HG02885 (cell line): ENCODE results near the gene CTNS.

ENCODE experiments used
- ATAC-seq: cut with Tn5 transposase; IDR thresholded peaks from one replicate; pipeline ENCODE4 v1.9.1; 2021; ENCODE audit warnings: mild to moderate bottlenecking; ENCODE audit not compliant: unreplicated experiment, poor library complexity

CTNS gene

GRCh38 chr17:3621146-3621720, 15.3 kb upstream of the CTNS start:
- ATAC-seq: no peak

DNA sequence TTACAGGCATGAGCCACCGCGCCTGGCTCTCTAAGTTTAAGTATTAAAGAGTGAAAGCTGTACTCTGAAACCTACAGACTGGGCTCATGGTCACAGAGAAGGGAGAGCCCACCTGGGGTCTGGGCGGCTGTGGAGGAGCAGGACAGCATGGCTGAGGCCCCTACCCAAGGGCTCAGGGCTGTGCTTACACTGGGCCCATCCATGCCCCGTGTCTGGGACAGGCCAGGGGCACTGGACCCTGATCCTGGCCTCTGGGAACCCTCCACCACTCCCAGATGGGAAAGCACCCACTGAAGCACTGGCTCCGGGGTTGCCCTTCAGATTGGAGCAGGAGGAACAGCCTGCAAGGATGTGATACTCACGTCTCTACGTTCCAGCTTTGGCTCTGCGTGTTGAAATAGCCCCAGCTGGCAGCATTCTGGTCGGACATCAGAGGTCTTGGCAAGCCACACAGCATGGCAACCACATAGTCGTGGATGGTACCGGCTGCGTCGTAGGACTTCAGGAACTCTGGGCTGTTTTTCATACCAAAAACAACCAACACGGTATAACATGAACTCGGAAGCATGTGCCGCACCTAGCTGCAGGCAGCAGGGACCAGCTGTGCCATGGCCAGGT, 13.5 kb upstream of the CTNS start:
- ATAC-seq: no peak

DNA sequence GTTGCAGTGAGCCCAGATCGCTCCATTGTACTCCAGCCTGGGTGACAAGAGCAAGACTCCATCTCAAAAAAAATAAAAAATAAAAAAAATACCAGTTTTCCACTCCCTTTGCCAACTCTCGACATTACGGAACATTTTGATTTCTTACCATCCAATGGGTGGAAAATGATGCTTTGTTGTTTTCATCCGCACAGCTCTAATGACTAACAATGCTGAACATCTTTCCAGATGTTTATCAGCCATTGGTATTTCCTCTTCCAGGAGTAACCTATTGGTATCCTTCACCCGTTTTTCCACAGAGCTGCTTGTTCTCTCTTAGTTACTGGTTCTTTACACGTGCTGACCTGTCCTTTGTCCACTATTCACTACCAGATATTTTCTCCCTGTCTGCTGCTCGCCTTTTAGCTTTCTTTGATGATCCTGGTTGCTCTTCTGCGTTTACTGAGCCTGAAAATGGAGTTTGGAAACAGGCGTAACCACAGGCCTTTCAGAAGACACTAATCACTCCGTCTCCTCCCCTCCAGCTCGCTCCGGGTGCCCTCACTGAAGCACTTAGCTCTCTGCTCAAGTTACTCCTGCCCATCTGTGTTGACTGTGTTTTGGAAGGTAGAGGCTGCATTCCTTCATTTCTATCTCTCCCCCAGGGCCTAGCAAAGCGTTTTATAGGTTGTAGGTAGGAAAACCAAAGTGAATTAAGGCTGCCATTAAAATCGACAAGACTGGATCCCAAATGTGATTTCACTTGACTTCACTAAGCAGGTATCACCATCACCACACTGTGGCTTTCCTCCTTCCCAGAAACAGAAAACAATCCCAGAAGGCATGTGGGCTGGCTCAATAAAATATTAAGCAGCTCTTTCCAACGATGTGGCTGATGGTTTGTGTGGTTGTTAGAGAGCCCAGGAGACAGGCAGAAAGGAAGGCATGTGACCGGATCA, 9.5 kb upstream of the CTNS start:
- ATAC-seq: no peak

GRCh38 chr17:3627769-3628167, 8.8 kb upstream of the CTNS start:
- ATAC-seq: no peak

DNA sequence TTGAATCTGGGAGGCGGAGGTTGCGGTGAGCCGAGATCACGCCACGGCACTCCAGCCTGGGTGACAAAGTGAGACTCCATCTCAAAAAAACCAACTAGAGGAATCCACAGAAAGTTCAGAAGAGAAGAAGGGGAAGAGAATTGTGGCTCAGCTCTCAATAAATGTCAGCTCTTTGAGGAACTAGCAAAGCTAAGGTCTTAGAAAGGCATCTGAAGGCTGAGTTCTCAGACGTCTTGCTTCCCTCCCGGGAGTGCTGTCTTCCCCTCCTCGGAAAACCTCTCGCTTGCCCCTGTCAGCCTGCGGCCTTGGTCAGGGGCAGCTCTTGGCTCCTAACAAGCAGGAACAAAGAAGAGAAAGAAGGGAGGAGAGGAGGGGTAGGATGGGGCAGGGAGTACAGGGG, 5.8 kb upstream of the CTNS start:
- no peak for ATAC-seq

DNA sequence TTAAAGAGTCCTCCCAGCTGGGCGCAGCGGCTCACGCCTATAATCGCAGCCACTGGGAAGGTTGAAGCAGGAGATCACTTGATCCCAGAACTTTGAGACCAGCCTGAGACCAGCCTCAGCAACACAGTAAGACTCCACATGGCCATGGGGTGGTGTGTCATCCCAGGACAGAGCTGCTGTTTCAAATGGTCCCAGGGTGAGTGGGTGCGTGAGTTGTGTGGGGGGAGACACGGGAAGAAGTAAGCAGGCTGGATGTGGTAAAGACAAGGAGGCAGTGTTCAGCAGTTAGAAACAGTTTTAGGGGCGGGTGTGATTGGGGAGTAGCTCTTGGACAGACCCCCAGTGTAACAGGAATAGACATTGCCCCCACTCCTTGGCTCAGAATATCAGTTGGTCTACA, 4.3 kb upstream of the CTNS start:
- no peak for ATAC-seq

DNA sequence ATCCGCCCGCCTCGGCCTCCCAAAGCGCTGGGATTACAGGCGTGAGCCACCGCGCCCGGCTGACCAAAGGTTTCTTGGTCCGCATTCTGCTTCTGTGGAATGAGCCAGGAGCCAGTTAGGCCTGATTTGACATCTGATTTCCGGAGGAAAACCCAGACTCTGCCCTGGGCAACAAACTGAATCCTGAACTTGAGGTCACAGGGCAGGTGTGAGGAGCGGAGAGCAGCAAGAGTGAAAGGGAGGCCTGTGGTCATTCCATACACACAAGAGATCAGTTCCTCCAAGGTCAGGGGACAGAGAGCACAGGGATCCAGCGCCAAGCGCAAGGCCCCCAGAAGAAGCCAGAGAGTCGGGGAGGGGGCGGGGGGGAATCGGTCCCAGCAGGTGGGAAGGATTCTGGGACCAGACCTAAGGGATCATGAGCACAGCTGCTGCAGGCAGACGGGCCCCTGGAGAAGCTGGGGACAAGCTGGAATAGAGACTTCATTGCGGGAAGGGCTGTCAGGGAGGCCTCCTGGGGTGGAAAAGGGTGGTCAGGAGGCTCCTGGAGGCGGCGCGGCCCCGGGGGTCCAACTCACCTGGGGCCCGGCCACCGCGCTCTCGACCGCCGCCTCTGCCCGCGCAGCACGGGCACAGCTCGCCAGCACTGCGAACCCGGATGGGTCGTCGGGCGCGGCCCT, 946 bp upstream of the CTNS start:
- ATAC-seq: no peak

DNA sequence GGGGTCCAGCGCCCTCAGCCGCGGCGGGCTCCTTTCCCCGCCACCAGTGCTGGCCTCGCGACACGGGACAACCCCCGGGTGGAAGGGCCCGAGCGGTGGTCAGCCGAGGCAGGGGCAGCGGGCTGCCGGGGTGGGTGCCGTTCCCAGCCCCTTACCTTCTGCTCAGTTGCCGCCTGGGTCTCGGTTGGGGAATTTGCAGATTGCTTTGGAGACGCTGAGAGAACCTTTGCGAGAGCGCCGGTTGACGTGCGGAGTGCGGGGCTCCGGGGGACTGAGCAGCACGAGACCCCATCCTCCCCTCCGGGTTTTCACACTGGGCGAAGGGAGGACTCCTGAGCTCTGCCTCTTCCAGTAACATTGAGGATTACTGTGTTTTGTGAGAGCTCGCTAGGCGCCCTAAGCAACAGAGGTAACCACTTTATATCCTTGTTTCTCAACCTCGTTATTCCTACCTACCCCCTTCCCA, 381 bp downstream of the CTNS start:
- no peak for ATAC-seq

DNA sequence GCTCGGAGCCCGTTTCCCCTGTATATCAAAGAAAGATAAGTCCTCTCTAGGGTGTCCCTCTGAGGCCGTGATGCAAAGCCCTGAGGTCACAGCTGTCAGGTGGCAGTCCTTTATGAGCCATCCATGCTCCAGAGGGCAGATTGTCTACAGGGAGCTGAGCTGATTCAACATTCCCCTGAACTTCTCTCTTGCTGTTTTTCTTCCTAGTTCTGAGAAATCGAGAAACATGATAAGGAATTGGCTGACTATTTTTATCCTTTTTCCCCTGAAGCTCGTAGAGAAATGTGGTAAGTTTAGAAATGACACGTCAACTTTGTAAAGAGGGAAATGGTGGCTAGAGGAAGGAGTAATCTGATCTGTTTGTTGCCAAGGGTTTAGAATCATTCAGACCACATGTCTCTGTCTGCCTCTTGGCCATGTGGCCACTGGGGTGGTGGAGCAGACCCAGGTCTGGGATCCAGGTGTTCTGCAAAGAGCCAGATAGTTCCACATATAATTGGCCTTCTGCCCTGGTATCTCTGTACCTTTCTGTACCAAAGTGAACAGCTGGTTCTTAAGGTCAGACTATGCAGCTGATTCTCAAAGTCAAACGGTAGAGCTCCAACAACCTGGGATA, 3.5 kb downstream of the CTNS start:
- ATAC-seq: no peak

DNA sequence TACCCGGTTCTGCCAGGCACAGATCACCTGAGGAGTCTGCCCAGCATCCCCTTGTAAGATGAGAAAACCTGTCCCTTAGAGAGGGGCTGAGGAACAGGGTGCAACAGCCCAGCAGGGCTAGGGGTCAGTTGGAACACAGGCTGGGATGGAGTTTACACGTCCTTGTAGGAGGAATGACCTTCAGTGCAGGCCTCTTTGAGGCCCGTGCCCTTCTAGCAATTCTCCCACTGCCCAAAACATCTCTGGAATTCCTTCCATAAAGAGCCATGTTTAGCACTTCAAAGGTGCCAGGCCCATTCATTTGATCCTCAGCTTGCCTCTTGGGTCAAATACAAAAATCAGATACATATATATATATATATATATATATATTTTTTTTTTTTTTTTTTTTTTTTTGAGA, 4.5 kb downstream of the CTNS start:
- ATAC-seq: no peak

- ATAC-seq: no peak
Observed at GRCh38 chr17:3641717-3642486, 5.3 kb downstream of the CTNS start.

DNA sequence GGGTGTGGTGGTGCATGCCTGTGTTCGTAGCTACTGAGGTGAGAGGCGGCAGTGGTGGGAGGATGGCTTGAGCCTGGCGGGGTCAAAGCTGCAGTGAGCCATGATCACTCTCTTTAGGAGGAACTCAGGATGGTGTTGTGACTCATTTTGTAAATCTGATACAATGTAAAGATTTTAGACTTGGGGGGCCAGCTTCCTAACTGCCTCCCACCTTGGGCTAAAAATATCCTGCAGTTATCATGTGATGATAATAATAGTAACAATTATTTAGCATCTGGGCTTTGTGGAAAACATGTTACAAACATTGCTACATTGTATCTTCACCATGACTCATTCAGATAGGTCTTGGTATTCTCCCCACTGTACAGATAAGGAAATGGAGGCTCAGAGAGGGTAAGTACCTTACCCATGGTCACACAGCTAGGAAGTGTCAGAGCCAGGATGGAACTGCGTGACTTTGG, 7.4 kb downstream of the CTNS start:
- no peak for ATAC-seq

- no peak for ATAC-seq
Observed at GRCh38 chr17:3645310-3645709, 8.8 kb downstream of the CTNS start.

- no peak for ATAC-seq
Observed at GRCh38 chr17:3647251-3647650, 10.7 kb downstream of the CTNS start.

GRCh38 chr17:3647769-3648555, 11.4 kb downstream of the CTNS start:
- no peak for ATAC-seq

DNA sequence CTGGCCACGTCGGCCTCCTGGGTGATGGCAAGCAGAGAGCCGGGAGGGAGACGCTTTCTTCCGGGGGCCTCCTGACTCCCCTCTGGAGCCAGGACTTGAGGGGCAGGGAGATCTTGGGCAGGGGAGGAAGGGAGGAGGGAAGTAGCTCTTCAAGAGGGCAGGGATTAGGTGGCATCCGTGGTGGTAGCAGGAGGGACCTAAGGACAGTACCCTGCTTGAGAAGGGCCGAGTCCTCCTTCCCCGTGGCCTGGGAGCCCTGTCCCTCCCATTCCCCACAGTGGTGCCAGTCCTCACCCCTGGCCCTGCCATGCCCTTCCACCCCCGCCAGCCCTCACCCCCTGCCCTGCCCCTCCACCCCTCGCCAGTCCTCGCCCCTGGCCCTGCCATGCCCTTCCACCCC, 19.2 kb downstream of the CTNS start:
- ATAC-seq: no peak

GRCh38 chr17:3656353-3656752, 19.8 kb downstream of the CTNS start:
- ATAC-seq: no peak

DNA sequence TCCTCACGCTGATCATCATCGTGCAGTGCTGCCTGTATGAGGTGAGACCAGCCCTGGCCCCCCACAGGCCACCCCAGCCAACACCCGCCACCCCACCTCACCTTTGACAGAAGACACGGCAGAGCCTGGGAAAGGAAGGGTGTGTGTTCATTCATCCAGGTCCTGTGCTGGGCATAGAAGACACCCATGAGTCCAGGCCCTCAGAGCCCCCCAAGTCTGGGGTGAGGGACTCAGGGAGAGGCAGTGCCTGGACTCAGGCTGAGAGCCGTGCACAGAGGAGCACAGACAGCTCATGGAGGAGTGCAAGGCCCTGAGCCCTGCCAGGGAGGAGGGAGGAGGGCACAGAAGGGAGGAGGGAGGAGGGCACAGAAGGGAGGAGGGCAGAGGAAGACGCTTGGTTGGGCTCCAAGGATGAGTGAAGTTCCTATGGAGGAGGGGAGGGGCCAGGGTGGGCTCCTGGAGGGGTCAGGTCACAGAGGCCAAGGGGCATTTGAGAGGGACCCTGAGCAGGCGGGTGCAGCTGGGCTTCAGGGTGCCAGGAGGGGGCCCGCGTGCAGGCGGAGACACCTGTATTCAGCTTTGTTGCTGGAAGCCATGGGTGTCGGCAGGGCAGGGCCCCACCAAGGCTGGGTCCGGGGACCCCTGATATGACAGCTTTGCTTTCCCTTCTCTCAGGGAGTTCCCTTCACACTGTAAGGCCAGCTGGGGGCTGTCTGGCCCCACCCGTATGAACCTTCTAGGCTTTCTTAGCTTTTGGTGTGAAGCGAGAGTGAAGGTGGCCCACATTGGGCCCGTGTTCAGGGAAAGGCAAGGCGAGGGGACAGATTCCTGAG, 20.4 kb downstream of the CTNS start:
- no peak for ATAC-seq
